GM21737 (cell line): ENCODE measurements around the gene TSPAN1.
A peak's percentile ranks its signal among the peaks of the same experiment; 100 is the strongest.

ENCODE experiments used
- ATAC-seq: cut with Tn5 transposase; IDR thresholded peaks from one replicate; pipeline ENCODE4 v1.9.1; 2021; ENCODE audit warnings: mild to moderate bottlenecking, moderate library complexity; ENCODE audit not compliant: unreplicated experiment

TSPAN1 gene

DNA sequence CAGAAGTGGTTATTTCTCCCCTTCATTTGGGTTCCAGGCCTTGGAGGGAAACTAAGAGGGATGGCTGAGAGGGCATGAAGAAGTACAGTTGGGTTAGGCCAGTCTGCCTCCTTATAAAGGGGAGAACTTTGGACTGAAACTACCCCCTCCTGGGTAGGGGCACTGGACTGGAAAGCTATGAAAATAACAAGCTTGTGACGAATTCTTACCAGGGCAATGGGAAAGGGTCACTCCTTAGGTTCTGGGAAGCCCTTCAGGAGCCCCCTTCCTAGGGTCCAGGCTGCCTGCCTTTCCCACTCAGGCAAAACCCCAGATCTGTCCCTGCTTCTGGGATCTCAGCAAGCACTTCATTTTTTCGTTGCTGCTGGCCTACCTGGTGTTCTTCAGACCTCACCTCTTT lies 11.2 kb downstream of the TSPAN1 start:
- no peak for ATAC-seq

DNA sequence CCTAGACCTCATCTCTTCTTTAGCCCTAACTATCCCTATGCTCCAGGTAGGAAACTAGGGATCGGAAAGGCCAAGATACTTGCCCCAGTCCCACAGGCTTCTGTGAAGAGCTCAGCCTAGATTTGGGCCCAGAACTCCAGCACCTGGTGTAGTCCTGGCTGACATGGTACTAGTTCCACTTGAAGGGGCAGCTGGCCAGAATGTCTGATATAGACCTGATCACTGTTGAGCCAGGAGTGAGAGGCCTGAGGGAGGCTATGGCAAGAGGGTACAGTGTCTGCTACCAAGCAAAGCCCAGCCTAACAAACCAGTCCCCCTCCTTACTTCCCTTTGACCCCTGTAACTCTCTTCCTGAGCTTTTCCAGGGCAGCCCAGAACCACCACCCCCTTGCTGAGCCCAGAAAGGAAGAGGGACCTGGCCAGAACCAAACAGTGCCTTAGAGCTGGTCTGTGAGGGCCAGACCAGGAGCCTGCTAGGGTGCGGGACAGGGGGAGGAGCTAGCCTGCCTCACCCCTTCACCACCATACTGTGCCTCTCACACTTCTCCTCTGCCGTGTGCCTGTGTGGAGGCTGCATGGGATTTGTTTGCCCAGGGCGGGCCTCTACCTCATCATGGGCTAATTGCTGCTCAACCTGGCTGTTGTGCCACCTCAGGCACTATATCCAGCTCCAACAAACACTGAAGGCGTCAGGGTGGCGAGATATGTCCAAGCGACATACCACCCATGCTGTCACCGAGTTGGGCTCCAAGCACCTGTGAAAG lies 12.4 kb downstream of the TSPAN1 start:
- ATAC-seq: no peak

DNA sequence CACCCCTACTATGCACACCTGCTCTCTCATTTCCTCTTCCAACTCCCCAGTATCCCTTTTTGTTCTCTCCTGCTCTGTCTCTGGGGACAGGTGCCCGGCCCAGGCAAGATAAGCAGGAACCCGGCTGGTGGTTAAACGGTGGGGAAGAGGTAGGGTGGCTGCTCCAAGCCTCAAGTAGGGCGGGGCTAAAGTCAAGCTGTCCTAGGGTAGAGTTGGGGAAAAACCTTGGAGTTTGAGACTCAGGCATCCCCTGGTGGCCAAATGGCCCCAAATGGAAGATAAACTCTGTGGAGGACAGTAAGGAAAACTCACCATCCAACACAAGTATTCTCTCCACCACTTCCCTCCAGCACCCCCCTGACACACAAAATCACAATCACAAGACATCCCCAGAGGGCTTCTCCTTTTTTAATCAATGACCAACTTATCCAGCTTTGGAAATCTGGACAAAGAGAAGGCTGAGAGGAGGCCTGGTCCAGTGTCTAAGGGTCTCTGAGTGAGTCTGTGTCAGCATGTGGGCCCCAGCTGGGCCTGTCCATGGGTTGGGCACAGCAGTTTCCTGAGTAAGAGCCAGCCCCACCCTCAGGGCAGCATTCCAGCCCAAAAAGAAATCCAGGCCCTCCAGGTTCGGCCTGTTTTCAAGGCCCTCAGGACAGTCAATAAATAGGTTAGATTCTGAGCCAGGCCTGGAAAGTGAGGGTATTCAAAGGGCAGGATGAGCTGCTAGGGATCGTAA lies 13.6 kb downstream of the TSPAN1 start:
- ATAC-seq: no peak

DNA sequence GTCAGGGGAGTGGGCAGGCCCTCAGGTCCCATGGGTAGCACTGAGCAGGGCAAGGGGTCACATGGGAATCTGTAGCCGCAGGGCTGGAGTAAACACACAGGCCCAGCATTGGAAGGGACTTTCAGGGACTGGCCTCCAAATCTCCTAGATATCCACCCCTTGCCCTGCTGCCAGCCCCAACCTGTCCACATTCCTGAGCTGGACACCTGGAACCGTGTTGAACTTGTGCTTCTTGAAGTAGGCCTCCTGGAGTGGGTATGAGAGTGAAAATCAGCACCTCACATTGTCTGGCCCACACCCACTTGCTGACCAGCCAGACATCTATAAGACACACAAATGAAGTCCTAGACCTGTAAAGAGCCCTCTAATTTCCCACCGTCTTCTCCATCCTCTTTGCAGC lies 15.7 kb downstream of the TSPAN1 start:
- ATAC-seq: no peak

DNA sequence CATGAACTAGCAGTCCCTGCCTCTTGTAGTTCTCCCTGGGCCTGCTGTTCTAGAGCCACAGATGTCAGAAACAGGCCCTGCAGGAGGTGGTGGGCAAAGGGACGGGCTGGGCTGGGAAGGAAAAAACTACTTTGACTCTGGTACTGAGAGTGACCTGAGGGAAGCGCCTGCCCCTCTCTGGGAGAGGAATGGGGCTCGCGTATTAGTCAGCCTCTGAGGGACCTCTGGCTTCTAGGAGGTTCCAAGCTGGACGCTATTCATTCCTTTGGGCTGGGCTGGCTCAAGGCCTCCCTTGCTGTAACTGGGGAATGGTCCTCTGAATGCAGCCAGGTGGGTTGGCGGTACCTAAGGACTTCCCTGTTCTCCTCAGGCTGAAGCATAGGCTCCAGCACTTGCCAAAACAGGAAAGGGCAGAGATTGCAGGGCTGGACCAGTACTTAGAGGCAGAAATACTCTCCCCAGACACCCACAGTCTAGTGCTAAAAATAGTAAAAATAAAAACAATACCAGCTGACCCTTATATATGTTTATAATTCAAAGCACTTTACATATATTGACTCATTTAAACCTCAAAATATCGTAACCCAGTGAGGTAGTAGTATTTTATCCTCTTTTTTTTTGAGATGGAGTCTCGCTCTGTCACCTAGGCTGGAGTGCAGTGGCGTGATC lies 16.3 kb downstream of the TSPAN1 start:
- no peak for ATAC-seq

DNA sequence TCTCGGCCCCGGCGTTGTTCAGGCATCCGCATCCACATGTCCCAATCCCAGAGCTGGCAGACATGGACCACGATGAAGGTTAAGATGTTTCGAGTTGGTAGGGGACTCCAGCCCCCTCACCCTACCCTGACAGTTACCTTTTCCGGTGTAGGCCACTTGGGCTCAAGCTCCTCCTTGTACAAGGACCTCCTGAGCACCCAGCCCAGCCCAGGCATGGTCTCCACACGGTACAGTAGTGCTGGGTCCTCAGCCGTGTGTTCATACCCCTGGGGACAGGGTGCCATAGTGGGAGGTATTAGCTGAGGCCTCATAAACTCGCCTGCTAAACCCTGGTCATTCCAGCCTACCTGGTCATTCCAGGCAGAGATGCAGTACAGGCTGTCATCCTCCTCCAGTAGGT lies 17.3 kb downstream of the TSPAN1 start:
- ATAC-seq: no peak

DNA sequence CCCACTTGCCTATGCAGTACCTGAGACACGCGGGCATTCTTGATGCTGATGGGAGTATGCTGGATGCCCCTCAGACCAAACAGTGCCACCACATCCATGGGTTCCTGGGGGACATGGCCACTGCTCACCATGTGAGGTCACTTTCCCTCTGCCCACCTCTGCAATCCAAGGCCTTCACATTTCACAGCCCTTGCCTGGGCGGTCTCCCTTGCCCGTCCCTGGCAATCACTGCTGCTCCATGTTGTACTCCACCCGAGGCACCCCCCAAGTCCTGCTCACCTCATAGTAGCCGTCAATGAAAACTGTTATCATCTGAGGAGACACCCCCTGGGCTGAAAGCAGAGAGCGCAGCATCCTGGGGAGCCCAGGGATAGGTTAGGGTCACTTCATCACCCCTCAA lies 18.4 kb downstream of the TSPAN1 start:
- no peak for ATAC-seq

DNA sequence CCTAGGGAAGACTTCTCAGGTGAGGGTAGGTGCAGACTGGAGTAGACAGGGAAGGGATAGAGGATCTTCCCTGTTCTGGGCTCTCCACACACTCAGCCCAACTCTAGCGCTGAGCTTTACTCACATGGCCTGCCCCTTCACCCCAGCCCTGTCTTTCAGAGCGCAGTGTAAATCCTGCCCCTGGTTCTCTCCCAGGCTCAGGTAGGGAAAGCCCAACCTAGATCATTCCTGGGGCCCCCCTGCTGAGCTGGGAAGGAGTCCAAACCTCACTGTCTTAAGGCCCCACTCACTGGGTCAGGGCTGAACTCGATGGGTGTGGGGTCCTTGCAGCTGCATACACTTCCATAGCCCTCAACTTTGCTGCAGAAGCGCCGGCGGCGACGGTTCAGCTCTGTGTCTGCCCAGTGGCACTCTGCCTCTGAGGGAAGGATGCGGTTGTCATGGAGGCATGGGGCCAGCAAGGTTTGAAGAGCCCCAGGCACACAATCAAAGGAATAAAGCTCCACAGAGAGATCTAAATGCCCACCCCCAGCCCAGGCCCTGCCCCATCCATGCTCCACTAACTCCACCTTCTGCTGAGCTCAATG lies 19.2 kb downstream of the TSPAN1 start:
- ATAC-seq: no peak

DNA sequence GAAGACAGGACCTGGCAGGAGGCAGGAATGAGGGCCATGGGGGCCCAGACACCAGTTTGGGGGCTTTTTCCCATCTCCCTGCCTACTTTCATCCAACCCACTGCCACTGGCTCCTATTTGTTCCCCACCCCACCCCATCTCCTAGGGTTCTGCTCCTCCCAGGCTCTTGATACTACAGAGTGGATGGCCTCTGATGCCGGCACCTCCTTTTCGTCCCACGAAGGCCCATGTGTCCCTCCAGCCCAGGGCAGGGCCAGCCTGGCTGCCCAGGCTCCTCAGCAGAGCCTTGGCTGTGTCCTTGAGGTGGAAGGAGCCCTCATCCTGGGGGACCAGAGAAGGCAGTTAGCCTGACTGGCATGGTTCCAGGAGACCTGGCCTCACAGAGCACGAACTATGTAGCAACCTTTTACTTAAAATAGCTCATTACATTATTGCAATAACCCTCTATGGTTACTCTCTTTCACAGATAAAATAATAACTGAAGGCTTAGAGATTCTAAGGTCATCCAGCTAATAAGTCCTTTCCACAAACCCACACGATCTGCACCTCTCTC lies 19.8 kb downstream of the TSPAN1 start:
- no peak for ATAC-seq

DNA sequence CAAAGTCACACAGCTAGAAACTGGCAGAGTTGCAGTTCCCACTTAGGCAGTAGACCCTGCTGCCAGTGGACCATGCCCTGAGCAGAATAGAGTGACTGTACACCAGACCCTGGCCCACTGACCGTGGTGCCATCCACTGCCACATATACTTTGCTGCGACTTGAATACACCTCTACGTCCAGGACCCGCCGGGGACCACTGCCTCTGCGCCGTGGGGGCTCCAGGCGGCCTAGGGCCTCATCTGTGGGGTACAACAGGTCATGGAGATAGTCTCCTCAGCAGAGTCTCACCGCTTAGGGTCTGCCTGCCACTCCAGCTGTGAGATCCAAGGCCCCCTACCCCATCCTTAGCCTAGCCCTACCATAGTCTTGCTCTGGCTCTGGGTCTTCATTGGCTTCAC lies 21.7 kb downstream of the TSPAN1 start:
- ATAC-seq: no peak

DNA sequence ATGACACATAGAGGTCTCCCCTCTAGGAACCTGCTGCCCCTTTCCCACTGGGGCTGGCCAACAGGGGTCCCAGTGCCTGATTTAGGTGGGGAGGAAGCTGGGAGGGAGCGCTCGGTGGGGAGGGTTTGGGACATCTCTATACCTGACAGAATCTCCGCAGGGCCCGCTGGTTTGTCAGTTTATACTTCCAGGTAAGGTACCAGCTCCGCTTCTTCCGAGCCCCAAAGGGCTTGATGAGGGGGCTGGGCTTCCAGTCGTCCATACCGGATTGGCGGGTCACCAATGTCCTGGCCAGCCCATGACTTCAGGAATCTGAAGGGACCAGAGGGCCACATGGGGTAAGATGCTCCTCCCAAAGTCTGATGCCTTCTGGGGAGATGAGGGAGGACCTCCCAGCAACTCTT lies 22.7 kb downstream of the TSPAN1 start:
- ATAC-seq: no peak

DNA sequence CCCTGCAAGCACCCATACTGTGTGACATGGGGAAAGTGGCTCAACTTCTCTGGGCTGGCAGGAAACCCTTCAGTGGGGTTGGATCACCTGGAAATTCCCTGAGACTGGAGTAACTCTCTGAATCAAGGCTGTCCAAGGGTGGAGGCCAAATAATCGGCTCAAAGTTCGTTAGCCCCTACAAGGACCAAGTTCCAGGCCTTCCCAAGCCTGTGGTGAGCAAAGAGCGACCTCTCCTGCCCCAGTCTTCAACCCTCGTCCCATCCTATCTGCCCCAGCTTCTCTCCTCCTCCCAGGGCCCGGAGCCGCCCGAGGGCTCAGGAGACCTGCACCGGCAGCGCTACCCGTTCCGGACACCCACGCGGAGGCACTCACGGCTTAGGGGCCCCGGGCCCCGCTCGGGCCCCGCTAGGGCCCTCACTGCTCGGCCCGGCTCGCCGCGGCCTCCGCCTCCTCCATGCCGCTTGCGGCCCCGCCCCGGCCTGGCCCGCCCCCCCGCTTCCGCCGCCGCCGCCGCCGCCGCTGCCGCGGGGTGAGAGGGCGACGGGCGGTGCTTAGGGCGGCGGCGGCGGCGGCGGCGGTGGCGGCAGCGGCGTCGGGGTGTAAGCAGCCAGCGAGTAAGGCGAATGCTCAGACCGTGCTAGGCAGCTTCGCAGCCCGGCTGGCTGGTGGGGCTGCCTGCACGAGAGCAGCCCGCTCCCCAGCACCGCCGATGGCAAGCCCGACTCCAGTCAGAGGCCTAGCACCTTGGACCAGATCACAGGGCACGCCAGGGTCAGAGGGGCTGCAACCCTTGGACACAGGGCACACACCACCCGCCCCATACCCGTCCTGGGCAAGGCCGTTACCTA lies 23.3 kb downstream of the TSPAN1 start, which contains the start of gene POMGNT1:
Gene POMGNT1, minus strand, starts transcription at position 471 of the 848 bp plus-strand sequence. CDS start 613 bp downstream, outside the sequence.
- ATAC-seq: peak; percentile 80

DNA sequence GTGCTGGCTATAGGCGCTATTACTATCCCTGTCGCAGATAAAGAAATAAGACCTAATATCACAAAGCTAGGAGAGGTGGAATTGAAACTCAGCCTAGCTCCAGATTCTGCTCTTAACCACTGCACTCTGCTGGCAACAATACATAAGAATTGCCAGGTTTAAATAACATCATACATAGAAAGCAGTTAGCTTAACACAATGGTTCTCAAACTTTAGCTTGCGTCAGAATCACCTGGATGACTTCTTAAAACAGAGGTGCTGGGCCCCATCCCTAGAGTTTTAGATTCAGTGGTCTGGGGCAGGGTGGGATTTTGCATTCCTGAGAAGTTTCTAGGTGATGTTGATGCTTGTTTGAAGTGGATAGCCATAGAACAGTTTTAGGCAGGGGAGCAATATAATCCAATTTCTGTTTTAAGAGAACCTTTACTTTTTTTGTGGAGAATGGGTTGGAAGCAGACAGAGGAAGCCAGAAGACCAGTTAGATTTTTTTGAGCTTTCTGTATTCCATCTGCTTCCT lies 24.4 kb downstream of the TSPAN1 start:
- no peak for ATAC-seq

DNA sequence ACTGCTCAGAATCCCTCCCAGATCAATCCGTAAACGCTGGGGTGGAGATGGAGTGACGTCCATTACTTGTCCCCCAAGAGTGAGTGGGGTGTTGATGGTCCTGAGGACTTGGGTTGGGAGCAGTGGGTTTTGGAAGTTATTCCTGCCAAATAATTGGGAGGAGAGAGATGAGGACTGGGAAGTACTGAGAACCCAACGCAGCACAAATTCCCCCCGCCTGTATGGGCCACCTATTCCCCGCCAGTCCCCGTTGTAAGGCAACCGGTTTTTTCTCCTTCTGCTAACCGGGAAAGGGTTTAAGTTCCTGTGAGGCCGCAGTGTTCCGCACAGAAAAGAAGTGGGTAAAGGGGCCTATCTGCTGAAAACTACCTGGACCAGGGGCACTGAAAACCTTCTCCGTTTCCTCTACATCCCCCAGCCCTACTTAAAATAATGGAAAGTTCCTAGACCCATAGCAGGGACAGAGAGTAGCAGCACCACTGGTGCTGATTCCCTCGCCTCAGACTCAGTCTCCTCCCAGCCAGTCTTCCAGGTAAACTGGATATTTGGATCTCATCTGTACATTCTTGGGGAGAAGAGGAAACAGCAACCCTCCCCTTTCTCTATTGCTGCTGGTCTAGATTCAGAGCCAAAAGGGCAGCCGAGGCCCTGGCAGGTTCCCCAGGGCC lies 29.0 kb downstream of the TSPAN1 start:
- no peak for ATAC-seq

DNA sequence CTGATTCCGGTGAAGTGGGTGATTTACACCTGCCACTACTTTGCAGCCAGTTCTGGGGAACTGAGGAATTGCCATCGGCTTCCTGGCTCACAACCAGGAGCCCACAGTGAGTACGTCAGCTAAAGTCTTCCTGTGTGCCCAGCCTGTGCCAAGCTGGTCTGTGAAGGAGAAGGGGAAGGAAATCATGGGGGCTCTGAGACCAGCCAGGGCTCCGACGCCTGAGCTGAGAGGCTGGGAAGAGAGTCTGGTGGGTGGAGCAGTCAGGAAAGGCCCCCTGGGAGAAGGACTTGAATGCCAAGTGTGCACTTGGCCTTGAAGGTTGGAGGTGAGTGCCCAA lies 29.5 kb downstream of the TSPAN1 start:
- ATAC-seq: no peak

DNA sequence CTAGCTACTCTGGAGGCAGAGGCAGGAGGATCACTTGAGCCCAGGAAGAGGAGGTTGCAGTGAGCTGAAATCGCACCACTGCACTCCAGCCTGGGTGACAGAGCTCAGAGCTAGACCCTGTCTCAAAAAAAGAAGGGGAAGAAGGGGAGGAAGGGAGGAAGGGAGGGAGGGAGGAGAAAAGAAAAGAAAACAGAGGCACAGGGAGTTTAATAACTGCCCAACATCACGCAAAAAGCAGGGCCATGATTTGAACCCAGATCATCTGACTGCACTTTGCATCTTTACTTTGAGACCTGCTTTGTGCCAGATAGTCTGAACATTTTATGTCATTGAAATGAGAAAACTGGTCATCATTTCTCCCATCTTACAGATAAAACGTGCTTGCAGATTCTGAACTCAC lies 30.3 kb downstream of the TSPAN1 start:
- no peak for ATAC-seq

DNA sequence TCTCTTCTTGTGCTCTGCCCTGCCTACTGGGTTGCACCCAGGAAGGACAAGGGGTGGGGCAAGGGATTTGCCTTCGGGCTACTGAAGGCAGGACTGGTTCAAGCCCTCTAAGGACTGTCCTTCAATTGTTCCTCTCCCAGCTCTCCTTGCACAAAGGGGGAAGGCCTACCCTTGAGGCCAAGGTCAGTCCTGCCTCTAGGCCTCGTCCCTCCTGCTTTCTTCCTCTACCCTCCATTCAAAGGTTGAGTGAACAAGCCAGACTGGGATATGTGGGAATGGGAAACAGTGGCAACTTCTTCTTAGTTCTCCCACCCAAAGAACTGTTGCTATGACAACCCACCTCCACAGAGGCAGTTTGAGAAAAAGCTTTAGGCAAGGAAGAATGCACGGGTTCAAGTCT lies 30.9 kb downstream of the TSPAN1 start:
- ATAC-seq: no peak

DNA sequence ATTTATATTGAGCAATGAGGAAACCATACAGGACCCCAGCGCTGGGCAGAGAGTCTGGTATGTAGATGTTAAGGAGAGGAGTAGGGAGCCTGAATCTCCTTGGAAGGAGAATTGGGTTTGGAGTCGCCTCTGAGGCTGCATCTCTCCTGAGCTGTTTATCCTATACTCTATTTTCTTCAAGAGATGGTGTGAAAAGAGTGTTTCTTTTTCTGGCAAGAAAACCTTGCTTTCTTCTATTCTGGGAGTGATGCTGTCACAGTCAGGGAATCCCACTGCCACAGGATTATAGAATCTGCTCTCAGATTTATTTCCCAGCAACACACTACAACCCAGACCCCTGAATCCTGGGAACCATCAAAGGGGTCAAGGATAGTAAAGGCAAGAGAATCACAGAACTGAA lies 31.5 kb downstream of the TSPAN1 start:
- no peak for ATAC-seq

DNA sequence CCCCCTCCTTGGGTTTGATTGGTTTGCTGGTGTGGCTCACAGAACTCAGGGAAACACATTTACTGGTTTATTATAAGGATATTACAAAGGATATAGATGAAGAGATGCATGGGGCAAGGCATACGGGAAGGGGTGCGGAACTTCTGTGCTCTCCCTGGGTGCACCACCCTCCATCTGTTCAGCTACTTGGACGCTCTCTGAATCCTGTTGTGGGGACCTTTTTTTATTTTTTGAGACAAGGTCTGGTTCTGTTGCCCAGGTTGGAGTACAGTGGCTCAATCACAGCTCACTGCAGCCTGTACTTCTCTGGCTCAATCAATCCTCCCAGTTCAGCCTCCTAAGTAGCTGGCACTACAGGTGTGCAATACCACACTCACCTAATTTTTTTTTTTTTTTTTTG lies 35.7 kb downstream of the TSPAN1 start:
- no peak for ATAC-seq

DNA sequence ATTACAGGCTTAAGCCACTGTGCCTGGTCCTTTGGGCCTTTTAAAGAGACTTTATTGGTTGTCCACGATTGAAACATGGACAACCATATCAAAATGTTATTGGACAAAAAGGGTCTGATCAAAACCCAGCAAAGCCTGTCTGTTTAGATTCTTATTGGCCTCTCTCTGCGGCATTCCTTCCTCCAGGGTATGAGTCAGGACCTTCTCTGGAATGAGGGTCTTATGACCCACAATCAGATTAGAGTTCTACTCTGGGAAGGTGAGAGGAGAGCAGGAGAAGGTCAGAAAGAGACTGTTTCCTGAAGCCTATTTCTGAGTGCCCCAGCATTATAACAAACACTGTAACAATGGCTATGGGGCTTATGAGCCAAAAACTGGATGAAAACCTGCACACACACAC lies 36.2 kb downstream of the TSPAN1 start:
- ATAC-seq: no peak
